ENCODE results near the gene HS3ST2. TPM values are rescaled to one million over a fixed set of nuclear protein-coding genes. Genes with fewer than 3 reads are reported as not detected.
"Not testable (repeated sequence)": the region's sequence is repeated elsewhere in the genome, so short reads cannot be mapped to it uniquely, and the experiment has no call there.

HS3ST2 gene
- total RNA-seq, 2 donors from 2014 or later = not detected

- Mint-ChIP-seq H3K27ac (no peak overlapping the region), H3K27me3 (peaks cover 21% of the 10 kb centered on the region), H3K9me3 (no peaks in the 10 kb centered on the region), H3K36me3 (ENCODE audit: low read depth) (no peaks in the 10 kb centered on the region), H3K4me1 (no peaks in the 10 kb centered on the region), H3K4me3 (no peak overlapping the region)
- no peak for ATAC-seq (replicated peaks)
These were observed 65.0 kb downstream of the HS3ST2 start for GRCh38 chr16:22878955-22879354.

GRCh38 chr16:22879466-22879865, 65.5 kb downstream of the HS3ST2 start:
- H3K4me1 Mint-ChIP-seq = no peaks in the 10 kb centered on the region
- no peaks in the 10 kb centered on the region for H3K9me3 Mint-ChIP-seq
- peaks cover 21% of the 10 kb centered on the region for H3K27me3 Mint-ChIP-seq
- no peaks in the 10 kb centered on the region for H3K36me3 Mint-ChIP-seq (ENCODE audit: low read depth)
- no peak overlapping the region for H3K4me3 Mint-ChIP-seq
- no peak overlapping the region for H3K27ac Mint-ChIP-seq
- ATAC-seq (replicated peaks) = no peak

- Mint-ChIP-seq H3K36me3 (ENCODE audit: low read depth) (no peaks in the 10 kb centered on the region), H3K4me1 (no peaks in the 10 kb centered on the region), H3K4me3 (no peak overlapping the region), H3K27me3 (peaks cover 13% of the 10 kb centered on the region), H3K9me3 (no peaks in the 10 kb centered on the region), H3K27ac (no peak overlapping the region)
- ATAC-seq (replicated peaks) = no peak
These were observed 69.0 kb downstream of the HS3ST2 start for GRCh38 chr16:22882981-22883380.

- H3K36me3 Mint-ChIP-seq (ENCODE audit: low read depth) = no peaks in the 10 kb centered on the region
- H3K27me3 Mint-ChIP-seq = peaks cover 11% of the 10 kb centered on the region
- no peaks in the 10 kb centered on the region for H3K4me1 Mint-ChIP-seq
- H3K4me3 Mint-ChIP-seq = no peak overlapping the region
- ATAC-seq (replicated peaks) = no peak
- H3K9me3 Mint-ChIP-seq = no peaks in the 10 kb centered on the region
- H3K27ac Mint-ChIP-seq = no peak overlapping the region
These were observed 72.0 kb downstream of the HS3ST2 start for GRCh38 chr16:22885951-22886350.

- H3K9me3 Mint-ChIP-seq = no peaks in the 10 kb centered on the region
- no peak overlapping the region for H3K4me3 Mint-ChIP-seq
- H3K36me3 Mint-ChIP-seq (ENCODE audit: low read depth) = no peaks in the 10 kb centered on the region
- H3K4me1 Mint-ChIP-seq = no peaks in the 10 kb centered on the region
- H3K27me3 Mint-ChIP-seq = peaks cover 11% of the 10 kb centered on the region
- H3K27ac Mint-ChIP-seq = no peak overlapping the region
- ATAC-seq (replicated peaks) = no peak
These were observed 73.0 kb downstream of the HS3ST2 start for GRCh38 chr16:22886927-22887326.

- no peaks in the 10 kb centered on the region for H3K36me3 Mint-ChIP-seq (ENCODE audit: low read depth)
- H3K27me3 Mint-ChIP-seq = peaks cover 11% of the 10 kb centered on the region
- H3K9me3 Mint-ChIP-seq = no peaks in the 10 kb centered on the region
- no peak for ATAC-seq (replicated peaks)
- no peak overlapping the region for H3K27ac Mint-ChIP-seq
- H3K4me1 Mint-ChIP-seq = no peaks in the 10 kb centered on the region
- no peak overlapping the region for H3K4me3 Mint-ChIP-seq
These were observed 73.5 kb downstream of the HS3ST2 start for GRCh38 chr16:22887445-22887844.

- ATAC-seq (replicated peaks) = no peak
- H3K9me3 Mint-ChIP-seq = no peaks in the 10 kb centered on the region
- no peak overlapping the region for H3K4me3 Mint-ChIP-seq
- H3K27ac Mint-ChIP-seq = no peak overlapping the region
- peaks cover 11% of the 10 kb centered on the region for H3K27me3 Mint-ChIP-seq
- no peaks in the 10 kb centered on the region for H3K4me1 Mint-ChIP-seq
- no peaks in the 10 kb centered on the region for H3K36me3 Mint-ChIP-seq (ENCODE audit: low read depth)
These were observed 74.8 kb downstream of the HS3ST2 start for GRCh38 chr16:22888791-22889190.

- no peak for ATAC-seq (replicated peaks)
- Mint-ChIP-seq H3K9me3 (no peaks in the 10 kb centered on the region), H3K27me3 (peaks cover 17% of the 10 kb centered on the region), H3K27ac (no peak overlapping the region), H3K36me3 (ENCODE audit: low read depth) (no peaks in the 10 kb centered on the region), H3K4me1 (no peaks in the 10 kb centered on the region), H3K4me3 (no peak overlapping the region)
These were observed 77.0 kb downstream of the HS3ST2 start for GRCh38 chr16:22890976-22891375.

- no peaks in the 10 kb centered on the region for H3K4me1 Mint-ChIP-seq
- H3K27me3 Mint-ChIP-seq = peaks cover 31% of the 10 kb centered on the region
- no peak for ATAC-seq (replicated peaks)
- H3K4me3 Mint-ChIP-seq = no peak overlapping the region
- H3K36me3 Mint-ChIP-seq (ENCODE audit: low read depth) = no peaks in the 10 kb centered on the region
- H3K27ac Mint-ChIP-seq = no peak overlapping the region
- H3K9me3 Mint-ChIP-seq = no peaks in the 10 kb centered on the region
These were observed 83.2 kb downstream of the HS3ST2 start for GRCh38 chr16:22897184-22897583.

- Mint-ChIP-seq H3K27me3 (peaks cover 31% of the 10 kb centered on the region), H3K36me3 (ENCODE audit: low read depth) (no peaks in the 10 kb centered on the region), H3K4me3 (no peak overlapping the region), H3K4me1 (no peaks in the 10 kb centered on the region), H3K9me3 (no peaks in the 10 kb centered on the region), H3K27ac (no peak overlapping the region)
- ATAC-seq (replicated peaks) = no peak
These were observed 84.2 kb downstream of the HS3ST2 start for GRCh38 chr16:22898131-22898530.

GRCh38 chr16:22898874-22899348, 84.9 kb downstream of the HS3ST2 start:
- no peak for ATAC-seq (replicated peaks)
- H3K4me1 Mint-ChIP-seq = no peaks in the 10 kb centered on the region

GRCh38 chr16:22899567-22899966, 85.6 kb downstream of the HS3ST2 start:
- H3K27me3 Mint-ChIP-seq = peaks cover 34% of the 10 kb centered on the region
- peak; percentile 28 for ATAC-seq (replicated peaks)
- not testable (repeated sequence) for H3K9me3 Mint-ChIP-seq; H3K4me3 Mint-ChIP-seq; H3K4me1 Mint-ChIP-seq; H3K36me3 Mint-ChIP-seq (ENCODE audit: low read depth); H3K27ac Mint-ChIP-seq

More at GRCh38 chr16:22898874-22899348, 84.9 kb downstream of the HS3ST2 start:
- no peaks in the 10 kb centered on the region for H3K9me3 Mint-ChIP-seq
- H3K4me3 Mint-ChIP-seq = no peak overlapping the region
- no peaks in the 10 kb centered on the region for H3K36me3 Mint-ChIP-seq (ENCODE audit: low read depth)
- peaks cover 34% of the 10 kb centered on the region for H3K27me3 Mint-ChIP-seq
- no peak overlapping the region for H3K27ac Mint-ChIP-seq

GRCh38 chr16:22900863-22901262, 86.9 kb downstream of the HS3ST2 start:
- no peak for ATAC-seq (replicated peaks)
- H3K4me3 Mint-ChIP-seq = no peak overlapping the region
- no peaks in the 10 kb centered on the region for H3K36me3 Mint-ChIP-seq (ENCODE audit: low read depth)
- H3K9me3 Mint-ChIP-seq = peaks cover 4% of the 10 kb centered on the region
- peaks cover 31% of the 10 kb centered on the region for H3K27me3 Mint-ChIP-seq
- H3K27ac Mint-ChIP-seq = no peak overlapping the region
- peaks cover 5% of the 10 kb centered on the region for H3K4me1 Mint-ChIP-seq

GRCh38 chr16:22901563-22901962, 87.6 kb downstream of the HS3ST2 start:
- ATAC-seq (replicated peaks) = no peak
- H3K27ac Mint-ChIP-seq = no peak overlapping the region
- peaks cover 5% of the 10 kb centered on the region for H3K4me1 Mint-ChIP-seq
- H3K9me3 Mint-ChIP-seq = peaks cover 4% of the 10 kb centered on the region
- no peaks in the 10 kb centered on the region for H3K36me3 Mint-ChIP-seq (ENCODE audit: low read depth)
- H3K4me3 Mint-ChIP-seq = no peak overlapping the region
- H3K27me3 Mint-ChIP-seq = peaks cover 25% of the 10 kb centered on the region

- no peak overlapping the region for H3K4me3 Mint-ChIP-seq
- H3K4me1 Mint-ChIP-seq = peaks cover 5% of the 10 kb centered on the region
- ATAC-seq (replicated peaks) = no peak
- no peak overlapping the region for H3K27ac Mint-ChIP-seq
- H3K9me3 Mint-ChIP-seq = peaks cover 4% of the 10 kb centered on the region
- H3K36me3 Mint-ChIP-seq (ENCODE audit: low read depth) = no peaks in the 10 kb centered on the region
- H3K27me3 Mint-ChIP-seq = peaks cover 28% of the 10 kb centered on the region
These were observed 89.8 kb downstream of the HS3ST2 start for GRCh38 chr16:22903716-22904115.

GRCh38 chr16:22912654-22913053, 98.7 kb downstream of the HS3ST2 start:
- no peak for ATAC-seq (replicated peaks)
- Mint-ChIP-seq H3K9me3 (no peaks in the 10 kb centered on the region), H3K27me3 (peaks cover 5% of the 10 kb centered on the region), H3K36me3 (ENCODE audit: low read depth) (no peaks in the 10 kb centered on the region), H3K27ac (no peak overlapping the region), H3K4me1 (no peaks in the 10 kb centered on the region), H3K4me3 (no peak overlapping the region)
